Embryonic facial prominence (tissue), 1 donor: ENCODE results near the gene LRIT2.

ENCODE experiments used
- DNase-seq: peaks from one replicate; pipeline ENCODE4 v3.0.0-alpha.2; 2016; ENCODE audit errors: extremely low spot score

Gene LRIT2, protein sequence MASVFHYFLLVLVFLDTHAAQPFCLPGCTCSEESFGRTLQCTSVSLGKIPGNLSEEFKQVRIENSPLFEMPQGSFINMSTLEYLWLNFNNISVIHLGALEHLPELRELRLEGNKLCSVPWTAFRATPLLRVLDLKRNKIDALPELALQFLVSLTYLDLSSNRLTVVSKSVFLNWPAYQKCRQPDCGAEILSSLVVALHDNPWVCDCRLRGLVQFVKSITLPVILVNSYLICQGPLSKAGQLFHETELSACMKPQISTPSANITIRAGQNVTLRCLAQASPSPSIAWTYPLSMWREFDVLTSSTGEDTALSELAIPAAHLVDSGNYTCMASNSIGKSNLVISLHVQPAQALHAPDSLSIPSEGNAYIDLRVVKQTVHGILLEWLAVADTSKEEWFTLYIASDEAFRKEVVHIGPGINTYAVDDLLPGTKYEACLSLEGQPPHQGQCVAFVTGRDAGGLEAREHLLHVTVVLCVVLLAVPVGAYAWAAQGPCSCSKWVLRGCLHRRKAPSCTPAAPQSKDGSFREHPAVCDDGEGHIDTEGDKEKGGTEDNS

DNA sequence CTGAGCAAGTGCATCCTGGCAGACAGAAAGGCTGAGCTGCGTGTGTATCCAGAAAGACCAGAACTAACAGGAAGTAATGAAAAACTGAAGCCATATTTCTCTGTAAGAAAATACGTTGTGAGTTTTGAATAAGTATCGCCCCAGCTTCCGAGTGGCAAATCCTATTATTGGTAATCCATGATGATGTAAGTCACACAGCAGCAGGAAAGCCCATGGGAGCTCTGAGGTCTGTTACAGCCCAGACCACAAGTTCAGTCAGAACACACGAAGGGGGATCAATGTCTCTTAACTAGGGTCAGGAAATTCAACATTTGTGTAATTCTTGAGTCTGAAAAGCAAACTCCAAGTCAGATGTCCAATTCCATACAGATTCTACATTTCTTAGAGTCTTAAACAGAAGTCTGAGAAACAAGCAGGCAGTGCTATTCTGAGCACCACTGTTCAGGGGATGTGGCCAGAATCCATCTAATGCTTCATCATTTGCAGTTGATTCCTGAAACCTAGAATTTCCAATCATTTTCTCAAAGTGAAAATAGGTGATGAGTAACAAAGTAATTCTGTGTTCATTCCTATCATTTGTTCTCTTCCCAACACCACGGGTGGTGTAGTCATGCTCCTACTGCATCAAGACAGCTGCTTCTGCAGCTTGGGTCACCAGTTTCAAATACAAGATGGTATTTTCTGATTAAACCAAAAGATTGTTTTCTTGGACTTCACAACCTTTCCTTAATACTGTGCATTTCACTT, at the start of gene LRIT2:
LRIT2 (minus strand) TSS at position 118 of the 747 bp plus-strand sequence; CDS start at position 94, 24 bp downstream.
- DNase-seq, result no peak

DNA sequence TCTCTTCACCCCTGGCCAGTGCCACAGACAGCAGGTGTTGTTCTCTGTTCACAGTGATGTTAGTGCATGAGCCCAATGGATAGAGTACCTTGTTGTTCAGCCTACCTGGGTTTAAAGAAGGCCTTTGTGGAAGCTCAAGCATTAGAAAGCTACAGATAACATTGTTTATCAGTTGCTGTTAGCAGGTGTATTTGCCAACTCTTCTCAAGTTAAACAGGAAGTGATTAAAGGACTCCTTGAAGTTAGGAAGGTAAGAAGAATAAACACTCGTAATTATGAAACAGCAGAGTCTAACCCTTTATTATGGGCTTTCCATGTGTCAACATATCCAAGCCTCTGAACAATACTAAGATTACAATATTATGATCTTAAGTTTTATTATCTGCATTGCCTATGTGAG, 45.4 kb upstream of the LRIT2 start:
- DNase-seq, result no peak

DNA sequence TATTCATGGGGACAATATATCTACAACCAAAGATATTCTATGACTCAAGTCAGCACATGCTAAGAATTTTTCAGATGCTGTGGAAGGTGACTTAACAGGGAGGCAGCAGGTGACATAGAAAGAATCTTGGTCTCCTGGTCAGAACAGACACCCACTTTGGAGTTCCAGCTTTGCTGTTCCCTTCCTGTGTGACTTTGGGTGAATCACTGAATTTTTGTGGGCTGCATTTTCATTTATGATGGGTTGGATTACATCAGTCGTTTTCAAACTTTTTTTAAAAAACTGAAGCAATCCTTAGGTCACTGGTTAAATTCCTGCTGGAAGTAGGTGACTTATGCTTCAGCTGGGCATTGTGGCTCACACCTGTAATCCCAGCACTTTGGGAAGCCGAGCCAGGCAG, 44.4 kb upstream of the LRIT2 start:
- DNase-seq, result no peak

DNA sequence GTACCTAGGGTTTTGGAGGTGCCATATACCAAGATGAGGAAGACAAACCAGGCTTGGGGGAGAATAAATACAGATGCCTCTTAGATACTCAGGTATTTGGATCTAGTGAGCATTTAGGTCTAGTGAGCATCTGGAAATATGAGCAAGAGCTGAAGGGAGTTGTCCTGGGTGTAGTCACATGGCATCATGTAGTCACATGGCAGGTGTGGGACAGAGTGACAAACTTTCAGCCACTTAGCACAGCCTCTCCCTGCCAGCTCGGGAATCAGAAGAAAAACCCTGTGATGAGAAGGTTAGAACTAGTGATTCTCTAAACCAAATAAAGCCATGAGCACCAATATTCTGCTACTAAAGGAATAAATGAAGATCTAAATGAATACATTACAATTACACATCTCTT, 43.8 kb upstream of the LRIT2 start:
- no peak for DNase-seq

DNA sequence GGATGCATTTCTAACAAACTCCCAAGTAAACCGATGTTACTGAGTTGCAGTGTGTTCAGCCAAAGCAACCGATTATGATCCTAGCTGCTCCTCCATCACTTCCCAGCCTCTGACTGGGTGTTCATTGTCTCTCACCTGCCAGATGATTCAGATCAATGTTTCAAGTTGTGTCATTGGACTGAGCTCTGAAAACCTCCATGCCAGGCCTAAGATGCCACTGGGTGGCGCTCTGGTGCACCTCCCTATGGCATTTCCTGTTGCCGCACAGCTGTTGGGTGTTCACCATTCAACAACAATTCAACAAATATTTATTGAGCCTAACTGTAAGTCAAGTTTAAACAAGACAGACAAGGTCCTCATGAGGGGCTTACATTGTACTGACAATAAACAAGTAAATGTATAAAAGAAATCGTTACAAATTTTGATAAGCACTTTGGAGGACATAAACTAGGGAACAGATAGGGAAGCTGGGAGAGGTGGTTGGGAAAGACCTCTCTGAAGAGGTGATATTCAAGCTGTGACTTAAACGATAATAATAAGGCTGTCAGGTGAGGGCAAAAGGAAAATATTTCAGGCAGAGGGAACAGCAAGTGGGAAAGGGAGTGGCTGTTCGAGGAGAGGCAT, 42.3 kb upstream of the LRIT2 start:
- DNase-seq, result no peak

DNA sequence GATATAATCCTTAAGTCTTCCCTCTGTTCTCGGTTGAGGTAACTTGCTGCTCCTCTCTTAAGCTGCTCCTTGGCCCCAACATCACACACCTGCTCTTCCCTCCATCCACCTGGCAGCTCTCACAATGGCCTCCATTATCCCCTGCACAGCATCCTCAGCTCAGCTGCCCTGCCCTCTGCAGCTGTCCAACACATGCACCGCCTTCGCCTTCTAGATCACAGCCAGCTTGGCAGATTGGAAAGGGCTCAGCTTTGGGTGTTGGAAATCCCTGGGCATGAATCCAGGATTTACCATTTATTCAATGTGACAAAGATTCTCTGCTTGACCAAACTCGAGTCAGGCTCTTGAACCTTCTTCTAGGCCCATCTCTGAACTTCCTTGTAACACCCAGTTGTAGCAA, 40.1 kb upstream of the LRIT2 start:
- DNase-seq, result no peak

DNA sequence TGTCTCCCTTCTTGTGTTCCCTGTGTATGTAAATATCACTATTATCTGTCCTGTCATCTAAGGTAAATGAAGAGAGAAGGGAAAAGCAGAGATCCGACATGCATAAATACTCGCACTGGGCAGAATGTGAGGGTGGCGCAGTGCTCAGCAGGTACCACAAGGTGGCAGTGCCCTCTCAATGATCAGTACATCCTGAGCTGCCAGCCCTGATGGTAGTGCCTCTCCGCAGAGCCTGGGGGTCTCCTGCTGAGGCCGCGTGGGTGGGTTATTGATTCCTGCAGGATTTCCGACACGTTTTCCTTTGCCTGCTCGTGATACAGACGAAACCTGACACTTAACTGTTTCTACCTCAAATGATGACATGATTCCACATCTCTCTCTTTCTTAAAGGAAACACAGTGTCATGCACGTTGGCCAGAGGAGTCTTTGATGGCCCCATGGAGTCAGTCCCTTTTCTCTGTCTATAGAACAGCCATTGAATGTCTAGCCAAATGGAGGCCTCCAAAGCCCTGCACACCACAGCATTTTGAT, 39.3 kb upstream of the LRIT2 start:
- peak; percentile 25 for DNase-seq

DNA sequence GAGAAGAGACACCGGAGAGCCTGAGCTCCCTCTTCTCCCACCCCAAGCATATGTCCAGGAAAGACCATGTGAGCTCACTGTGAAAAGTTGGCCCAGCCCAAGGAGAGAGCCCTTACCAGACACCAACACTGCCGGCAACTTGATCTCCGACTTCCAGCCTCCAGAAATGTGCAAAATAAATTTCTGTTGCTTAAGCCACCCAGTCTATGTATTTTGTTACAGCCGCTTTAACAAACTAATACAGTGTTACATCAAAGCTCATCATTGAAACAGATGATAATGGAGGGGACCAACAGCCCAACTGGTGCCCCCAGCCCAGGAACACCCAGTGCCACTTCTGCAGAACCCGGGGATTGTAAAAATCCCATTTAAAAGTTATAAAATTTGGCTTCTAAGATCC, 38.4 kb upstream of the LRIT2 start:
- no peak for DNase-seq

DNA sequence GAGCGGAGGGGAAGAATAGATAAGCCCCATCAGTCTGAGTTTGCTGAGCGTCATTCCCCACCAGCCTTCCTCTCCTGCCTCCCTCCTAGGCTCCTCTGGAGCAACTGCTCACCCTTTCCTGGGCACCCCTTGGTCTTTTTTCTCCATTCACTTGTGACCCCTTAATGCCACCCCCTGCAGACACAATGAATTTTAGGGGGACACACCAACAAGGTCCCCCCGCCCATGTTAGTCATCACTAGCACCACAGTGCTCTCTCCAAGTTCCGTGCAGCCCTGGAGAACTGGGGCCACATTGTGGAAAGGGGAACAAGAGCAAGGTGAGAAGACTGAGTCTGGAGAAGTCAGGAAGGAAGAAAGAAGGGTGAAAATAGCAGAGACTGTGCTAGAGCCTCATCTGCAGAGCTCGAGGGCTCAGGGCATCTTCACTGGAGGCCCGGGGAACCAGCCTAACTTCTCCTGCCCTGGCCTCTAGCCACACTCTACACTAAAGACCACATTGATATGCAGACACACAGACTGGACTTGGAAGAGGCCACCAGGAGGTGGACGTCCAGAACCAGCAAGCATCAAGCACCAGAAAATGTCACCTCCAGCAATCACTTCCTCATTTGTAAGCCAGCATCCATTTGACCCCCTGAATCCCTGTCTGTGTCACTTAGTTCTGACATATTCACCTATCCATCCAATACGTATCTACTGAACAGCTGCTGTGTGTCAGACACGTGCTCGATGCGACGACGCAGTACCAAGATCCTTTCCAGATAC, 37.0 kb upstream of the LRIT2 start:
- DNase-seq, result no peak

DNA sequence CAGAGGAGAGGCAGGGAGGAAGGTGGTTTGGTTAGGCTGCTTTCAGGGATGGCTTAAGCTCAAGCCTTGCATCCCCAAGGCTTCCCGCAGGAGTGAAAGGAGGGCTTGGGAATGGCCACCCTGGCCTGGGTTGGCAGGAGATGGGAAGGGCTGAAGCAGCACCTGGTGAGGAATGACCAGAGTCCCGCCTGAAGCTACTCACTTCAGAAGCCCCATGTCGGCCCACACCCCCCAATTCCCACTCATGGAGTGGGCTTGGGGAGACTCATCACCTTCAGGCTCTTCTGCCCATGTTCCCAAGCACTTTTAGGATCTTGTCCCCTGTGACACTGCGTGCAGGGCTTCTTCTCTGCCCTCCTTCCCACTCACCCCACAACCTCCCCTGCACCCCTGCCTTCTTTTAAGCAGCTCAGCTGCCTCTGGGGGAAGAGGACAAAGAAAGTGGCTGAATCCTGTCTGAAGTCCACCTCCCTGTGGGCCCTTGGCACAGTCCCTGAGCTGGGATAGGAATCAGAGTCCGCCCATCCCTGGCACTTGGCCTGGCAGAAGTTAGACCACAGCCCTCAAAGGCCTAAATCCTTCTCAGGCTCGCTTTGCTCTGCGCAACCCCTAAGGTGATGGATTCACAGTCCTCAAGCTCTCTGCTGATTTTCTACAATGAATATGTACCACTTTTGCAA, 36.0 kb upstream of the LRIT2 start:
- no peak for DNase-seq

DNA sequence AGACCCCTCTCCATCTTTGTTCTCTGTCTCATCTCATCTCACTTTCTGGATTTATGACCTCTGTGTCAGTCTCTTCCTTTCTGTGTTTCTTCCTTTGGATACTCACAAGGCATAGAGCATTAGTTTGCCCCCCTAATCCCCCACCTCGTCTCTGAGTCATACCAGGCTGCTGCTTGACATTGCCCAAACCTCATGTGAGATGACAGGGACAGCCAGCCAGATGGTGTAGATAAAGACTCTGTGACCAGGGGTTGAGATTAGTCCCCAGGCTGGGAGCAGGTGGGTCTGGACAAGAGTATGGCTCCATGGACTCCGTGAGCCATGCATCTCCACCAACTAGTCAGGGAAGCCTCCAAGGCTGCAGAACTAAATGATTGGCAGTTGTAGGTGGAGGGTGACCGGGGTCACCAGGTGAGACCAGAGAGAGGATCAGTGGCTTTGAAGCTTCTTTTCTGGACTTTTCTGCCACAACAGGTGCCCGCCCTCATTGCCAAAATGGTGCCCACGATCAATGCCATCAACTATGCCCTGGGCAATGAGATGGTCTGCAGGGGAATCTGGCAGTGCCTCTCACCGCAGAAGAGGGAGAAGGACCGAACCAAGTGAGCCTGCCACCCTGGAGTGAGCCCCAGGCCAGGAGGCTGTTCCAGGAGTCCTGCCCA, 32.8 kb upstream of the LRIT2 start:
- no peak for DNase-seq

DNA sequence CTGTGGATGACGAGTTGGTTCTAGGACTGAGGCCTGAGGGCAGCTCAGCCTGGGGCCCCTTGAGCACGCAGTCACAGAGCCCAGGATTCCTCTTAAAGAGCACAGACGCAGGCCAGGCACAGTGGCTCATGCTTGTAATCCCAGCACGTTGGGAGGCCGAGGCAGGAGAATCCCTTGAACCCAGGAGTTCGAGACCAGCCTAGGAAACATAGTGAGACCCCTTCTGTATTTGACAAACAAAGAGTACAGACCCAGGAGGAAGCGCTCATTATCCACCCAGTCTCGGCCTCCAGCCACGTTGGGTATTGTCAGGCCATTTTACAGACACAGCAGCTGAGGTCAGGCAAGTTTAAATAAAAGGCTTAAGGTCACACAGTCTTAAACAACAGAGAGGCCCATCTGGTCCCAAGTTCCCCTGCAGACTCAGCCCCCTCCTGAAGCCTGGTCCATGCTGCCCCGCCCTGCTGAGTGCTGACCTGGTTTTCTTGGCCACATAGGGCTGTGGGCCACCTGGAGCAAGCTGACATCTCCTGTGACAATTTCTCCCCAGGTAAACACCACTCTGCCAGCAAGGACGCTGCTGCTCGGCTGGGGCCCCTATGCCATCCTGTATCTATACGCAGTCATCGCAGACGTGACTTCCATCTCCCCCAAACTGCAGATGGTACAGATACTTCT, 32.1 kb upstream of the LRIT2 start:
- DNase-seq, result no peak

DNA sequence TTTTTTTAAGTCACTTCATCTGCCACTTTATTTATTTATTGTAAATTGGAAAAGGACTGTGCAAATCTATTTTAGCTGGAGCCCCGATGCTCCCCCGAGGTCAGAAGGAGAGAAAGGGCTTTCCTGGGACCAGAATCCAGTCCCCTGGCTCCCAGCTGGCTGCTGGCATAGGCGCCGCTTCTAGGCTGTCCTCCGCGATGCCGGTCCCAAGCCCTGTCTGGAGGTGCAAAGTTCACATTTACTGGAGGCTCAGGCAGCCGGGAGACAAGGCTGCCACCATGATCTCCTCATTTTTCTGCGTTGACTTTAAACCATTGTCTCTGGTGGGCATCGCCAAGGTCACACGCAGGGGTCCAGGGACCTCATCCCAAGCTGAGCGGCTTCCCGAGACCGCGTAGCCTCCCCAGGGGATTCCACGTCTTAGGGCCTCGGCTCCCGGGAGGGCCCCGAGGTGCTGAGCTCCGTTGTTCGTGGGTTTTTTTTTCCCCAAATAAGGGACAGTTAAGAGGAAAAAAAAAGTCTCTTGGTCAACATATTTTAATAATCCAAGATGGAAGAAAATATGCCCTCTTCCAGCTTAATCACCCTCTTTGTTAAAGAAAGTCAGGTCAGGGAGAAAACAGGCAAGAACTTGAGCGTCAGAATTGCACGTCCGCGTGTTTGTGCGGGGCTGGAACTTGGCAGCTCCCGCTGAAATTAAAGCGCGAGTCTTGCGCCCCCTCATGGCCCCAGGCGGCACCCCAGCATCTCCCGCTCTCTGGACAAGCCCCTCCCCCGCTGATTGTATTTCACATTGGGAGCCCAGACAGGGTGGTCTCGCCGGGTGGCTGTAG, 31.4 kb upstream of the LRIT2 start:
- no peak for DNase-seq

DNA sequence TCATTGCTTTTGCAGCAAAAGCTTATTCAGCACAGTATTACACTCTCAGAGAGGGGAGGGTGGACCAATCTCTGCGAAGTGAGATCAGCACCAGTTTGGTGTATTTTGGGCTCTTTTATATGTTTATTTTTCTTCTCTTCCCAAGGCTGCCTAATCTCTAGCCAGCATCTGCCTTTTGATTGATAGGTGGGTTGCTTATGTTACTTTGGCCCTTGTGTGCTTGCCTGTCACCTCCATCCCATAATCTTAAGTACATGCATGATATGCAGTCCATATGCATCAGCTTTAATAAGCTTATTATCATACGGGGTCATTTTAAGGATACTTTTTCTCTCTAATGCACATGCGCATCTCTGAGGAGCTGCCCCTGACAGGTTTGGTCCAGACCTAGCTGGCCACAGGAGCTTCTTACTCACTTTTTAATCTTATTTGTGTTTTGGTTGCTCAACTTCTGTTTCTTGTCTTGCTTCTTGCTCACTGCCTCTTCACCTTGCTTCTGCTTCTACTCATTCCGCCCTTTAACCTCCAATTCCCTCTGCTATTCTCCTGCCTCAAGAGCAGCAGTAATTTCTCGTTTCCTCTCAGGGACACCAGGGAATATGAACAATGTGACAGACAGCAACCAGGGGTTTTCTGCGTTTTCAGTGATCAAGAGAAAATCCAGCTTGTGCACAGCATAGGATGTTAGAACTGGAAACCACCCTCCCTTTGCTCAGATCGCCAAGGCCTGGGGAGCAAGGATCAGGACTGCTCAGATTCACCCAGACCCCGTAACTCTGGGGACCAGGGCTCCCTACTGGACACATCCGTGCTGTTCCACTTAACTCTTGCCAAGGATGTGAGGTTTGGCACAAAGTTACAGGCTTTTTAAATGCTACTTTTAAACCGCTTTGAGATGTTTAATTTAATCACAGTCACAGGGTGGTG, 29.5 kb upstream of the LRIT2 start:
- no peak for DNase-seq

DNA sequence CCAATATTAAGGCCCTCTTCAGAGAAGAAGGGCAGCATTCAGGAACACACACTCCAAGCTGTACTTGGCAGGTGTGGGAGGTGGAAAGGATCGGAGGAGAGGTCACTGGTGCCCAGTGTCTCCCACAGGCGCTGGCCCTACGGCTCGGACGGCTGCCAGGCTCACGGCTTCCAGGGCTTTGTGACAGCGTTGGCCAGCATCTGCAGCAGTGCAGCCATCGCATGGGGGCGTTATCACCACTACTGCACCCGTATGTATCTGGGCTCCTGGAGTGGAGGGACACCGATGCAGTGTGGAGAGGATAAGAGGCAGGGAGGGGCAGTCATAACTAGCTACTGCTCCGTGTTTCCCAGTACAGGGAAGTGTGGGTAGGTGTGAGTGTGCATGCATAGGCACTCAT, 23.4 kb upstream of the LRIT2 start:
- DNase-seq, result no peak

DNA sequence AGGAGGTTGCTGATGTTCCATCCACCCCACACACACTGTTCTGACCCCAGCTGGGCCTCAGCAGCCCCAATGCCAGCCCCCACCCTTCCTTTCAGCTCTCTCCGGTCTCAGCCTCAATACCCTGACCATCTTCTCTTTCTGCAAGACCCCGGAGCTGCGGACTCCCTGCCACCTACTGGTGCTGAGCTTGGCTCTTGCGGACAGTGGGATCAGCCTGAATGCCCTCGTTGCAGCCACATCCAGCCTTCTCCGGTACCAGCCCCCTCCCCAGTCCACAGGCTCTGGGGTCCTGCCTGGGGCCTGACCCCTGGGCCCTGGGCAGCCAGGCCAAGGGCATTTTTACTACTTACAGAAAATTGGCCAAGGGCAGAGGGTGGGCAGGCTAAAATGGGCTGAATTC, 22.2 kb upstream of the LRIT2 start:
- DNase-seq, result no peak

DNA sequence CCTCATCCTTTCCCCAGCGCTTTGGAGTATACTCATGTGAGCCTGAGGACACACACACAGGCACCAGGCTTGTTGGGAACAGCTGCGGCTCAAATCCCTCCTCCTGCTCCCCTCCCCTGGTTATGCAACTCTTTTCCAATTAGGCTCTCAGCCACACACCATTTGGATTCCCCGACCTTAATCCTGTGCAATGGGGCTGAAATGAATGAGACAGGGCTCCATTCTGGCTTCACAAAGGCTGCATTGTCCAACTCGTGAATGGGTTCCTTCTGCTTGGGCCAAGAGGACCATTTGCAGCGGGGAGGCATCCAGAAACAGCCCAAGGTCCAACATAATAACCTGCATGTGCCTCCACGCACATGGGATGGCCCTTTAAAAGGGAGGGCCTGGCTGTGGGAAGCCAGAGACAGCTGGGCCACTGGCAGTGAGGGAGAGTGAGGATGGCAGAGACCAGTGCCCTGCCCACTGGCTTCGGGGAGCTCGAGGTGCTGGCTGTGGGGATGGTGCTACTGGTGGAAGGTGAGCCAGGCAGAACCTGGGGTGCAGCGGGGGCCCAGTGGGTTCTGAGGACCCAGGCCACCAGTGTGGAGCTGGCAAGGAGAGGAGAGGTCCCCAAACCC, 19.4 kb upstream of the LRIT2 start, which contains the start of gene RGR:
RGR (plus strand) TSS at position 403 of the 620 bp plus-strand sequence; CDS start at position 441, 38 bp downstream.
- DNase-seq, result no peak
